ENCODE data around the gene EMX1.

DNA sequence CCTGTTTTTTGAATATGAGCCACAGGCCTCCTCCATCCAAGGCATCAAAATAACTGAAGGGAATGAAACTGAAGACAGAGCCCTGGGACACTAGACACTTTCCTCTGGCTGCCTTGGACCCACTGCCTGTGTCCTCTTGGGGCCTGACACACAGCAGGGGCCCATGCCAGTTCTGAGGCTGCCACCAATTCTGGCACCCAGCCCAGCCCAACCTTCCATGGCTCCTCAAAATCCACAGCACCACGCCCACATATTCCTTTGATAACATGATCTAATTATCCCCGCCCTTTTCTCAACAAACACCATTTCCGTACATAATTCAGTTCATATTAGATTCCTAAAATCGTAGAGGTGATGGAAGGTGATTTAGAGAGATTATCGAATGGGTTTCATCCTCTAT is 64.2 kb downstream of the EMX1 start:
- TF ChIP-seq, protein P1, sequence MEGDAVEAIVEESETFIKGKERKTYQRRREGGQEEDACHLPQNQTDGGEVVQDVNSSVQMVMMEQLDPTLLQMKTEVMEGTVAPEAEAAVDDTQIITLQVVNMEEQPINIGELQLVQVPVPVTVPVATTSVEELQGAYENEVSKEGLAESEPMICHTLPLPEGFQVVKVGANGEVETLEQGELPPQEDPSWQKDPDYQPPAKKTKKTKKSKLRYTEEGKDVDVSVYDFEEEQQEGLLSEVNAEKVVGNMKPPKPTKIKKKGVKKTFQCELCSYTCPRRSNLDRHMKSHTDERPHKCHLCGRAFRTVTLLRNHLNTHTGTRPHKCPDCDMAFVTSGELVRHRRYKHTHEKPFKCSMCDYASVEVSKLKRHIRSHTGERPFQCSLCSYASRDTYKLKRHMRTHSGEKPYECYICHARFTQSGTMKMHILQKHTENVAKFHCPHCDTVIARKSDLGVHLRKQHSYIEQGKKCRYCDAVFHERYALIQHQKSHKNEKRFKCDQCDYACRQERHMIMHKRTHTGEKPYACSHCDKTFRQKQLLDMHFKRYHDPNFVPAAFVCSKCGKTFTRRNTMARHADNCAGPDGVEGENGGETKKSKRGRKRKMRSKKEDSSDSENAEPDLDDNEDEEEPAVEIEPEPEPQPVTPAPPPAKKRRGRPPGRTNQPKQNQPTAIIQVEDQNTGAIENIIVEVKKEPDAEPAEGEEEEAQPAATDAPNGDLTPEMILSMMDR (IDR thresholded peaks at IDR 0.05), result no peak
- TF ChIP-seq POLR2AphosphoS5 (IDR thresholded peaks at IDR 0.05), result no peak
- no peak for TF ChIP-seq POLR2A (IDR thresholded peaks at IDR 0.05)

Data from breast epithelium (tissue), 3 donors.